Peyer's patch (tissue), 4 donors: Measurements from ENCODE around the gene S100A2. TPM values are rescaled to one million over a fixed set of nuclear protein-coding genes. Genes with fewer than 3 reads are reported as not detected.
"Not testable (repeated sequence)": the region's sequence is repeated elsewhere in the genome, so short reads cannot be mapped to it uniquely, and the experiment has no call there.

Source experiments
- DNase-seq, 3 donors: peaks; one replicate each; pipeline ENCODE4 v3.0.0-alpha.2; 2017 to 2019
- H3K27ac ChIP-seq, 4 donors: fragments of 200-600 bp; sonication (generic); one replicate each; pipeline ENCODE4 v1.5.1; 2016 to 2019
- H3K27me3 ChIP-seq, 2 donors: fragments of 200-600 bp; sonication (generic); one replicate each; pipeline ENCODE4 v1.5.1; 2019
- H3K36me3 ChIP-seq, 3 donors: fragments of 200-600 bp; sonication (generic); one replicate each; pipeline ENCODE4 v1.5.1; 2016 to 2019
- H3K4me1 ChIP-seq, 4 donors: fragments of 200-600 bp; sonication (generic); one replicate each; pipeline ENCODE4 v1.5.1; 2016 to 2019
- H3K4me3 ChIP-seq, 4 donors: fragments of 200-600 bp; sonication (generic); 1 replicate in 3 of 4; 2 replicates in 1 of 4; pipeline ENCODE4 v1.5.1; 2016 to 2019; ENCODE audit warnings: mild to moderate bottlenecking in 1 of 4
- H3K9me3 ChIP-seq, 4 donors: fragments of 200-600 bp; sonication (generic); one replicate each; pipeline ENCODE4 v1.5.1; 2016 to 2019; ENCODE audit warnings: mild to moderate bottlenecking in 1 of 4
- CTCF ChIP-seq, 6 experiments: fragments of 450-650 bp in 4 of 6; fragments of 200-600 bp in 2 of 6; sonication (generic) in 1 of 6; IDR thresholded peaks; one replicate each; pipeline ENCODE4 v1.5.1; 2017 to 2019; ENCODE audit warnings: antibody characterized with exemption in 6 of 6, mild to moderate bottlenecking in 3 of 6, moderate library complexity in 1 of 6
- POLR2A ChIP-seq, 2 donors: fragments of 450-650 bp; IDR thresholded peaks; one replicate each; pipeline ENCODE4 v1.5.1; 2017; ENCODE audit warnings: antibody characterized with exemption in 2 of 2, mild to moderate bottlenecking in 2 of 2, moderate library complexity in 2 of 2
- total RNA-seq, 4 donors: library from RNA; depleted of rRNA; stranded (reverse); fragments of >200 nt; gene quantifications; one replicate each; pipeline ENCODE4 v1.1.0, GENCODE V29; 2016

The S100A2 gene
- total RNA-seq, 4 donors from 2014 or later: not detected

- Histone ChIP-seq H3K4me1 (peaks cover 0 to 7% (median 0%) of the 10 kb centered on the region in 4 donors), H3K4me3 (no peak overlapping the region), H3K36me3 (no peaks in the 10 kb centered on the region), H3K27ac (no peak overlapping the region), H3K9me3 (no peaks in the 10 kb centered on the region), H3K27me3 (no peaks in the 10 kb centered on the region)
- DNase-seq: no peak
- no peak for TF ChIP-seq POLR2A (IDR thresholded peaks at IDR 0.05)
- no peak for TF ChIP-seq CTCF (IDR thresholded peaks at IDR 0.05)
Observed at GRCh38 chr1:153578936-153579335, 13.3 kb upstream of the S100A2 start.

- Histone ChIP-seq H3K27ac (no peak overlapping the region), H3K4me1 (peaks cover 0 to 7% (median 0%) of the 10 kb centered on the region in 4 donors), H3K9me3 (no peaks in the 10 kb centered on the region), H3K27me3 (no peaks in the 10 kb centered on the region), H3K4me3 (no peak overlapping the region), H3K36me3 (no peaks in the 10 kb centered on the region)
- TF ChIP-seq POLR2A (IDR thresholded peaks at IDR 0.05) (no peak), CTCF (IDR thresholded peaks at IDR 0.05) (no peak)
- no peak for DNase-seq
Observed at GRCh38 chr1:153578490-153578889, 12.8 kb upstream of the S100A2 start.

- TF ChIP-seq CTCF (IDR thresholded peaks at IDR 0.05): no peak
- TF ChIP-seq POLR2A (IDR thresholded peaks at IDR 0.05): no peak
- no peaks in the 10 kb centered on the region for H3K27me3 ChIP-seq
Observed at GRCh38 chr1:153577624-153578051, 12.0 kb upstream of the S100A2 start.

GRCh38 chr1:153577138-153577537 is 11.5 kb upstream of the S100A2 start:
- Histone ChIP-seq H3K27ac (no peak overlapping the region), H3K36me3 (no peaks in the 10 kb centered on the region), H3K9me3 (no peaks in the 10 kb centered on the region), H3K27me3 (no peaks in the 10 kb centered on the region), H3K4me1 (peaks cover 0 to 15% (median 0%) of the 10 kb centered on the region in 4 donors), H3K4me3 (no peak overlapping the region)
- DNase-seq: no peak
- TF ChIP-seq CTCF (IDR thresholded peaks at IDR 0.05) (no peak), POLR2A (IDR thresholded peaks at IDR 0.05) (no peak)

More at GRCh38 chr1:153577624-153578051, 12.0 kb upstream of the S100A2 start:
- peaks cover 0 to 10% (median 0%) of the 10 kb centered on the region in 4 donors for H3K4me1 ChIP-seq
- DNase-seq: no peak
- H3K9me3 ChIP-seq: no peaks in the 10 kb centered on the region
- H3K27ac ChIP-seq: no peak overlapping the region
- H3K36me3 ChIP-seq: no peaks in the 10 kb centered on the region
- H3K4me3 ChIP-seq: no peak overlapping the region

GRCh38 chr1:153575497-153575896 is 9.9 kb upstream of the S100A2 start:
- not testable (repeated sequence) for H3K27ac ChIP-seq, DNase-seq, H3K9me3 ChIP-seq, H3K4me3 ChIP-seq, H3K27me3 ChIP-seq, H3K36me3 ChIP-seq
- peaks cover 0 to 21% (median 0%) of the 10 kb centered on the region in 4 donors for H3K4me1 ChIP-seq

- DNase-seq, H3K27ac ChIP-seq: not testable (repeated sequence)
Observed at GRCh38 chr1:153575081-153575491, 9.4 kb upstream of the S100A2 start.

GRCh38 chr1:153573351-153573750 is 7.7 kb upstream of the S100A2 start:
- H3K9me3 ChIP-seq: no peaks in the 10 kb centered on the region
- no peak overlapping the region for H3K4me3 ChIP-seq
- H3K27me3 ChIP-seq: no peaks in the 10 kb centered on the region
- H3K27ac ChIP-seq: peak overlapping the region in 2 of 4 donors; percentile 26 to 48
- H3K4me1 ChIP-seq: peaks cover 0 to 21% (median 0%) of the 10 kb centered on the region in 4 donors
- no peak for TF ChIP-seq CTCF (IDR thresholded peaks at IDR 0.05)
- no peak for TF ChIP-seq POLR2A (IDR thresholded peaks at IDR 0.05)
- DNase-seq: no peak
- H3K36me3 ChIP-seq: no peaks in the 10 kb centered on the region

More at GRCh38 chr1:153575081-153575491, 9.4 kb upstream of the S100A2 start:
- not testable (repeated sequence) for H3K9me3 ChIP-seq, H3K36me3 ChIP-seq, H3K27me3 ChIP-seq, H3K4me3 ChIP-seq
- peaks cover 0 to 21% (median 0%) of the 10 kb centered on the region in 4 donors for H3K4me1 ChIP-seq
